CD8-positive, alpha-beta memory T cell (primary cell): Measurements from ENCODE around the gene LMF1. TPM values are rescaled to one million over a fixed set of nuclear protein-coding genes. Genes with fewer than 3 reads are reported as not detected.

Experiments used
- CTCF ChIA-PET: fragments of 350-600 bp; sonication (Branson Sonifier 250); formaldehyde crosslinking; loops from one replicate; lab custom pipeline; 2021; ENCODE audit warnings: antibody characterized with exemption; lab: Charles Lee
- POLR2A ChIA-PET: fragments of 350-600 bp; sonication (Branson Sonifier 250); formaldehyde crosslinking; loops from one replicate; lab custom pipeline; 2021; ENCODE audit warnings: antibody characterized with exemption; lab: Charles Lee
- DNase-seq, 5 donors: peaks; one replicate each; pipeline versions ENCODE4 v3.0.0 to v3.0.0-alpha.2; 2020 to 2022; ENCODE audit warnings: mixed read lengths in 1 of 5
- H3K27ac ChIP-seq: one replicate; pipeline ENCODE4 v1.7.0; 2013; ENCODE audit warnings: low read depth, mild to moderate bottlenecking, low read length, moderate library complexity
- H3K27me3 ChIP-seq: 2 replicates; pipeline ENCODE4 v1.7.0; 2013; ENCODE audit warnings: low read length, mild to moderate bottlenecking; ENCODE audit not compliant: insufficient read depth, poor library complexity, severe bottlenecking
- H3K36me3 ChIP-seq: 2 replicates; pipeline ENCODE4 v1.7.0; 2013; ENCODE audit warnings: mild to moderate bottlenecking, low read length, moderate library complexity; ENCODE audit not compliant: insufficient read depth
- H3K4me1 ChIP-seq: 2 replicates; pipeline ENCODE4 v1.7.0; 2013; ENCODE audit warnings: mild to moderate bottlenecking, low read length, moderate library complexity; ENCODE audit not compliant: insufficient read depth
- H3K4me3 ChIP-seq: 2 replicates; pipeline ENCODE4 v1.7.0; 2013; ENCODE audit warnings: mild to moderate bottlenecking, low read length
- H3K9me3 ChIP-seq: 2 replicates; pipeline ENCODE4 v1.7.0; 2013; ENCODE audit warnings: mild to moderate bottlenecking, low read length
- H3K27ac Mint-ChIP-seq, 8 donors: one replicate each; pipeline ENCODE4 v1.8.0; 2020 to 2021; ENCODE audit warnings: mixed read lengths in 8 of 8, mild to moderate bottlenecking in 6 of 8, inconsistent platforms in 3 of 8, moderate library complexity in 3 of 8
- H3K27me3 Mint-ChIP-seq, 2 donors: one replicate each; pipeline ENCODE4 v1.8.0; 2020 to 2021; ENCODE audit warnings: mixed read lengths in 2 of 2, mild to moderate bottlenecking in 1 of 2, moderate library complexity in 1 of 2
- H3K36me3 Mint-ChIP-seq, 3 donors: one replicate each; pipeline ENCODE4 v1.8.0; 2020 to 2021; ENCODE audit warnings: mixed read lengths in 3 of 3, inconsistent platforms in 1 of 3, mild to moderate bottlenecking in 1 of 3
- H3K4me1 Mint-ChIP-seq, 3 donors: one replicate each; pipeline ENCODE4 v1.8.0; 2020 to 2021; ENCODE audit warnings: mixed read lengths in 3 of 3, inconsistent platforms in 1 of 3, mild to moderate bottlenecking in 1 of 3
- H3K4me3 Mint-ChIP-seq, 7 donors: one replicate each; pipeline ENCODE4 v1.8.0; 2020 to 2021; ENCODE audit warnings: mixed read lengths in 7 of 7, mild to moderate bottlenecking in 6 of 7, moderate library complexity in 4 of 7, inconsistent platforms in 2 of 7
- H3K9me3 Mint-ChIP-seq, 5 donors: one replicate each; pipeline ENCODE4 v1.8.0; 2020 to 2022; ENCODE audit warnings: mixed read lengths in 5 of 5, mild to moderate bottlenecking in 3 of 5, moderate library complexity in 2 of 5, inconsistent platforms in 1 of 5
- polyA plus RNA-seq: library from polyadenylated mRNA; unstranded; fragments of 300-500 nt; fragmentation: Illumina TruSeq; gene quantifications from one replicate; pipeline ENCODE4 v1.2.3, GENCODE V29; 2021
- total RNA-seq, 2 experiments: library from RNA; stranded (reverse); gene quantifications; one replicate each; pipeline ENCODE4 v1.2.3, GENCODE V29; 2021

The LMF1 gene
- total and polyA plus RNA-seq, 3 experiments from 2014 or later = 11.7 to 15.8 (median 14.0) TPM

DNA sequence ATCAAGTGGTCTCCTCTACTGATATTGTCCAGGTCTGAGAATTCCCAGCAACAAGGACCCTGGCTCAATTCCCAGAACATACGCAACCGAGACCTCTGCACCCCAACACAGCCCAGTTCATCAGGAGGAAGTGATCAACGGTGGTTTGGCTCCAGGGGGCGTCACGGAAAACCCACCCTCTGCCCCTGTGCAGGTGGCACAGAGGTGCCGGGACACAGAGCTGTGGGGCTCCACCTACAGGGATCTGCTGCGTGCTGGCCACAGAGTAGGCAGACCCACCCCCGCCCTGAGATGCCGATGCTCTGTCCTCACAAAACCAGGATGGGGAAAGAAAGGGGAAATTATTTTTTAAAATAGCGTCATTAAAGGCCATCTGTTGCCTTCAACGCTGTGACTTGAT, 69.6 kb downstream of the LMF1 start:
- peak in 1 of 5 donors; percentile 37 for DNase-seq
- Mint-ChIP-seq H3K4me3 (no peak overlapping the region), H3K27ac (no peak overlapping the region), H3K27me3 (no peaks in the 10 kb centered on the region), H3K9me3 (no peaks in the 10 kb centered on the region), H3K4me1 (peaks cover 0 to 2% (median 0%) of the 10 kb centered on the region in 3 donors), H3K36me3 (peaks cover 0 to 26% (median 3%) of the 10 kb centered on the region in 3 donors)
- CTCF ChIA-PET = no interaction called here
- H3K4me3 ChIP-seq = no peak overlapping the region
- H3K27me3 ChIP-seq = no peaks in the 10 kb centered on the region
- POLR2A ChIA-PET = no interaction called here
- H3K4me1 ChIP-seq = no peaks in the 10 kb centered on the region
- H3K27ac ChIP-seq = no peak overlapping the region
- H3K36me3 ChIP-seq = no peaks in the 10 kb centered on the region
- no peaks in the 10 kb centered on the region for H3K9me3 ChIP-seq

DNA sequence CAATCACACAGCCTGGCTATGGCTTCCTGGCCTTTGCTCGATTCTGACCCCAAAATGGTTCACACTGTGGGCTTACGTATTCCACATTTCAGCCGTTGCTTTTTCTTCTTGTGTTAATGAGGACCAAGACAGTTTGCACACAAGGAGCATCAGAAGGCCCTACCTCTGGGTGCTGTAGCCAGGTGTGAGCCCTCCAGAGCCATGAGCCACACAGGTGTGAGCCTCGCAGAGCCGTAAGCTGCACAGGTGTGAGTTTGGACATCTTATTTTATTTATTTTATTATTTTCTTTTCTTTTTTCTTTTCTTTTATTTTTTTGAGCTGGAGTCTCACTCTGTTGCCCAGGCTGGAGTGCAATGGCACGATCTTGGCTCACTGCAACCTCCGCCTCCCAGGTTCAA, 70.6 kb downstream of the LMF1 start:
- Histone ChIP-seq H3K27ac (no peak overlapping the region), H3K4me1 (no peaks in the 10 kb centered on the region), H3K4me3 (no peak overlapping the region), H3K36me3 (no peaks in the 10 kb centered on the region), H3K27me3 (no peaks in the 10 kb centered on the region), H3K9me3 (no peaks in the 10 kb centered on the region)
- no peaks in the 10 kb centered on the region for H3K9me3 Mint-ChIP-seq
- CTCF ChIA-PET = no interaction called here
- H3K27me3 Mint-ChIP-seq = no peaks in the 10 kb centered on the region
- peaks cover 0 to 1% (median 0%) of the 10 kb centered on the region in 3 donors for H3K4me1 Mint-ChIP-seq
- POLR2A ChIA-PET = no interaction called here
- peak in 1 of 5 donors; percentile 24 for DNase-seq
- H3K4me3 Mint-ChIP-seq = no peak overlapping the region
- no peak overlapping the region for H3K27ac Mint-ChIP-seq
- peaks cover 0 to 17% (median 3%) of the 10 kb centered on the region in 3 donors for H3K36me3 Mint-ChIP-seq

GRCh38 chr16:899683-900060, 71.1 kb downstream of the LMF1 start:
- no peaks in the 10 kb centered on the region for H3K9me3 ChIP-seq
- H3K27ac Mint-ChIP-seq = no peak overlapping the region
- no peak overlapping the region for H3K4me3 ChIP-seq
- no peaks in the 10 kb centered on the region for H3K4me1 ChIP-seq
- POLR2A ChIA-PET = no interaction called here
- peaks cover 0 to 16% (median 3%) of the 10 kb centered on the region in 3 donors for H3K36me3 Mint-ChIP-seq
- no peaks in the 10 kb centered on the region for H3K27me3 ChIP-seq
- CTCF ChIA-PET = no interaction called here
- no peak overlapping the region for H3K27ac ChIP-seq
- no peaks in the 10 kb centered on the region for H3K4me1 Mint-ChIP-seq
- peak in 1 of 5 donors; percentile 40 for DNase-seq
- H3K4me3 Mint-ChIP-seq = no peak overlapping the region
- no peaks in the 10 kb centered on the region for H3K36me3 ChIP-seq
- H3K9me3 Mint-ChIP-seq = no peaks in the 10 kb centered on the region
- no peaks in the 10 kb centered on the region for H3K27me3 Mint-ChIP-seq

DNA sequence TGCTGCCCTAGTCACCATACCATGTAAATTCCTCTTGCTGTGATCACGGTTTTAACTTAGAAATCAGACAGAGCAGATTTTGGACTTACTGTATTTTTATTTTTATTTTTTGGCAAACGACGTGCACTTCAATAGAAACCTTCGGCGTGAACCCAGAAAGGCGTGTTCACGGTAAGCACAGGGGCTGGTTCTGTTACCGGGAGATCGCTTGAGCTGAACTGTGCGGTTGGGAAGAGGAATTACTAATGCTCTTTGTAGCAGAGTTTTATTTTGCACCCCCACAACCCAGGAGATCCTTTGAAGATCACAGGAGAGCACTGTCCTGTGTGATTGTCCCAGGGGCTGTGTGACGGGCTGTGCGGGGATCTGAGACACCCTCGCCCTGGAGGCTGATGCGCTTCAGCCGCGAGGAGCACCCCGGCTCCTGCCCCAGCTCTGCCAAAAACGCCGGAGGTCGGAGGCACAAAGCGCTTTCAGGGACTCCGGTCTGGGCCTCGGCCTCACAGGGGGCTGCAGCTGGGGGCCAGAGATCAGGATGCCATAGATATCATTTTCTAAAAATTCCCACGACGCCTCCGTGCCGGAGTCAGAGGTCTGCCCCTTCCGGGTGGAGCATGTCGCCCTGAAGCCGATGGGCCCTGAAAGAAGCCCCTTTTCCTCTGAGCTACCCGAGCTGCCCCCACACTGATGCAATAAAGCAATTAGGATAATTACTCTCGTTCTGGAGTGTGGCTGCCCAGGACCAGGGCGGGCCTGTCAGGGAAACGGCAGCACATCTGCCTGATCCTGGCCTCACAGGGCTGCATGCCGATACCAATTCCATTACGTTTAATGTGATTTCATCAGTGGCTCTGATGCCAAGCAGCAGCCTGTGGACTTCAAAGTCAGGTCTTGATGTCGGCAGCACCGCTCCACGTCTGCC, 71.8 kb downstream of the LMF1 start:
- POLR2A ChIA-PET = no interaction called here
- peak in 1 of 5 donors; percentile 41 for DNase-seq
- CTCF ChIA-PET = no interaction called here
- H3K27ac Mint-ChIP-seq = peak overlapping the region in 2 of 8 donors; percentile 1 to 55
- H3K27me3 Mint-ChIP-seq = no peaks in the 10 kb centered on the region
- peaks cover 0 to 18% (median 3%) of the 10 kb centered on the region in 3 donors for H3K36me3 Mint-ChIP-seq
- no peaks in the 10 kb centered on the region for H3K9me3 Mint-ChIP-seq
- H3K4me1 ChIP-seq = no peaks in the 10 kb centered on the region
- no peaks in the 10 kb centered on the region for H3K27me3 ChIP-seq
- H3K4me3 ChIP-seq = no peak overlapping the region
- H3K36me3 ChIP-seq = no peaks in the 10 kb centered on the region
- no peaks in the 10 kb centered on the region for H3K4me1 Mint-ChIP-seq
- no peak overlapping the region for H3K27ac ChIP-seq
- no peak overlapping the region for H3K4me3 Mint-ChIP-seq
- no peaks in the 10 kb centered on the region for H3K9me3 ChIP-seq

GRCh38 chr16:898216-898615, 72.6 kb downstream of the LMF1 start:
- Histone ChIP-seq H3K27me3 (no peaks in the 10 kb centered on the region), H3K4me3 (no peak overlapping the region), H3K36me3 (no peaks in the 10 kb centered on the region), H3K27ac (no peak overlapping the region), H3K9me3 (no peaks in the 10 kb centered on the region), H3K4me1 (no peaks in the 10 kb centered on the region)
- Mint-ChIP-seq H3K4me1 (no peaks in the 10 kb centered on the region), H3K27me3 (no peaks in the 10 kb centered on the region), H3K9me3 (no peaks in the 10 kb centered on the region), H3K36me3 (peaks cover 0 to 19% (median 3%) of the 10 kb centered on the region in 3 donors), H3K27ac (no peak overlapping the region), H3K4me3 (no peak overlapping the region)
- ChIA-PET POLR2A (no interaction called here), CTCF (no interaction called here)
- peak in 1 of 5 donors; percentile 36 for DNase-seq

DNA sequence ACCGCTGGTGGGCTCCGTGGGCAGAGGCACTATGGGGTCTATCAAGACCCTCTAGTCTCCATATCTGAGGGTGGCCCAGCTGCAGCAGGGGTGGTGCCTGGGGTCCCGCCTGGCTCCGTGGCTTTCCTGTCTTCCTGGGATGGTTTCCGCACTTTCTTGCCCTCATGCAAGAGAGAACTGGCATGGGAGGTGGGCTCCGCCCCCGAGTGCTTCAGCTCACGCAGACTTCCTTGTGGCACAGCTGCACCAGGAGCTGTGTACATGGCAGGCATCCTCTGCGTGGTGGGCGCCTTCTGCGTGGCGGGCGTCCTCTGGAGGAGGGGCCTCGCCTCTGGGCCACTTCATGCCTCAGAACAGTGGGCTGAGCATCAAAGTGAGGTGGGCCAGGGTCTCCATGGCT, 73.1 kb downstream of the LMF1 start:
- POLR2A ChIA-PET = no interaction called here
- no peaks in the 10 kb centered on the region for H3K4me1 Mint-ChIP-seq

GRCh38 chr16:897200-897543, 73.6 kb downstream of the LMF1 start:
- POLR2A ChIA-PET = no interaction called here
- Histone ChIP-seq H3K4me3 (no peak overlapping the region), H3K36me3 (no peaks in the 10 kb centered on the region), H3K27me3 (no peaks in the 10 kb centered on the region), H3K27ac (no peak overlapping the region), H3K9me3 (no peaks in the 10 kb centered on the region), H3K4me1 (no peaks in the 10 kb centered on the region)
- no peaks in the 10 kb centered on the region for H3K4me1 Mint-ChIP-seq
- CTCF ChIA-PET = no interaction called here
- peaks cover 0 to 24% (median 3%) of the 10 kb centered on the region in 3 donors for H3K36me3 Mint-ChIP-seq
- H3K4me3 Mint-ChIP-seq = no peak overlapping the region
- peak in 1 of 5 donors; percentile 42 for DNase-seq
- no peaks in the 10 kb centered on the region for H3K27me3 Mint-ChIP-seq
- H3K9me3 Mint-ChIP-seq = no peaks in the 10 kb centered on the region
- H3K27ac Mint-ChIP-seq = no peak overlapping the region

More for the DNA sequence above, 73.1 kb downstream of the LMF1 start:
- H3K27me3 ChIP-seq = no peaks in the 10 kb centered on the region
- no peak overlapping the region for H3K4me3 Mint-ChIP-seq
- no peaks in the 10 kb centered on the region for H3K9me3 ChIP-seq
- no peak overlapping the region for H3K4me3 ChIP-seq
- peak in 1 of 5 donors; percentile 16 for DNase-seq
- peaks cover 0 to 24% (median 3%) of the 10 kb centered on the region in 3 donors for H3K36me3 Mint-ChIP-seq
- H3K36me3 ChIP-seq = no peaks in the 10 kb centered on the region
- no peak overlapping the region for H3K27ac Mint-ChIP-seq
- H3K4me1 ChIP-seq = no peaks in the 10 kb centered on the region
- H3K27me3 Mint-ChIP-seq = no peaks in the 10 kb centered on the region
- no peak overlapping the region for H3K27ac ChIP-seq
- CTCF ChIA-PET = no interaction called here
- no peaks in the 10 kb centered on the region for H3K9me3 Mint-ChIP-seq

GRCh38 chr16:896261-897199, 74.3 kb downstream of the LMF1 start:
- Mint-ChIP-seq H3K4me1 (no peaks in the 10 kb centered on the region), H3K27ac (no peak overlapping the region), H3K4me3 (no peak overlapping the region), H3K27me3 (no peaks in the 10 kb centered on the region), H3K9me3 (no peaks in the 10 kb centered on the region), H3K36me3 (peaks cover 0 to 31% (median 3%) of the 10 kb centered on the region in 3 donors)
- ChIA-PET POLR2A (no interaction called here), CTCF (no interaction called here)
- no peak for DNase-seq
- Histone ChIP-seq H3K27ac (no peak overlapping the region), H3K4me1 (no peaks in the 10 kb centered on the region), H3K9me3 (no peaks in the 10 kb centered on the region), H3K27me3 (no peaks in the 10 kb centered on the region), H3K4me3 (no peak overlapping the region), H3K36me3 (no peaks in the 10 kb centered on the region)
